IMR-90 (cell line): ENCODE measurements around the gene MPPED2. TPM values are rescaled to one million over a fixed set of nuclear protein-coding genes. Genes with fewer than 3 reads are reported as not detected.

Experiments used
- ATAC-seq: fragments of 200-7000 bp; cut with Tn5 transposase; 2 replicates; pipeline ENCODE4 v1.9.1; 2020; ENCODE audit warnings: low read depth, mild to moderate bottlenecking, moderate library complexity
- BruUV-seq: library from RNA; stranded (reverse); fragments of 400-500 nt; replicated peaks from 2 replicates; lab custom pipeline; 2021; lab: Mats Ljungman, UMichigan
- CTCF ChIA-PET: fragments of 300-600 bp; formaldehyde crosslinking; extraction: SDS; loops from one replicate; lab custom pipeline; 2021; ENCODE audit warnings: antibody characterized with exemption; lab: Yijun Ruan, JAX
- POLR2A ChIA-PET: fragments of 300-600 bp; sonication (Branson Sonifier 250); formaldehyde crosslinking; loops from one replicate; lab custom pipeline; 2022; ENCODE audit warnings: antibody characterized with exemption; ENCODE audit not compliant: unreplicated experiment; lab: Charles Lee
- DNase-seq: peaks from one replicate; pipeline ENCODE4 v3.0.0; 2013
- H2AFZ ChIP-seq: replicated peaks from 2 replicates; pipeline ENCODE3; 2013; ENCODE audit warnings: low read length, mild to moderate bottlenecking; ENCODE audit not compliant: poor library complexity
- H2AK5ac ChIP-seq: 2 replicates; pipeline ENCODE4 v1.6.1; 2013; ENCODE audit warnings: low read depth, low read length, inconsistent platforms
- H2AK9ac ChIP-seq: replicated peaks from 2 replicates; pipeline ENCODE3; 2013; ENCODE audit warnings: mild to moderate bottlenecking, low read depth, low read length, moderate library complexity; ENCODE audit not compliant: poor library complexity
- H2BK120ac ChIP-seq: 2 replicates; pipeline ENCODE4 v1.6.1; 2013; ENCODE audit warnings: low read depth, low read length, inconsistent platforms
- H2BK15ac ChIP-seq: 3 replicates; pipeline ENCODE4 v1.6.1; 2013; ENCODE audit warnings: low read depth, low read length, inconsistent platforms
- H2BK20ac ChIP-seq: 2 replicates; pipeline ENCODE4 v1.6.1; 2013; ENCODE audit warnings: low read depth, mild to moderate bottlenecking, inconsistent platforms, low read length, moderate library complexity
- H2BK5ac ChIP-seq: 2 replicates; pipeline ENCODE4 v1.6.1; 2013; ENCODE audit warnings: mild to moderate bottlenecking, low read depth, low read length, inconsistent platforms; ENCODE audit not compliant: poor library complexity, severe bottlenecking
- H3K14ac ChIP-seq: replicated peaks from 2 replicates; pipeline ENCODE4 v1.6.1; 2013; ENCODE audit warnings: low read depth, low read length, inconsistent platforms
- H3K18ac ChIP-seq: 2 replicates; pipeline ENCODE4 v1.6.1; 2013; ENCODE audit warnings: low read depth, low read length, control low read depth
- H3K23ac ChIP-seq: 2 replicates; pipeline ENCODE4 v1.6.1; 2013; ENCODE audit warnings: low read depth, low read length, inconsistent platforms
- H3K27ac ChIP-seq: 2 replicates; pipeline ENCODE4 v1.5.1; 2013; ENCODE audit warnings: mild to moderate bottlenecking, control low read depth, low read length; ENCODE audit not compliant: insufficient read depth
- H3K27me3 ChIP-seq: 2 replicates; pipeline ENCODE4 v1.6.1; 2013; ENCODE audit warnings: low read length; ENCODE audit not compliant: control insufficient read depth, insufficient read depth
- H3K36me3 ChIP-seq: 2 replicates; pipeline ENCODE4 v1.6.1; 2013; ENCODE audit warnings: low read length, mixed read lengths; ENCODE audit not compliant: control insufficient read depth, insufficient read depth
- H3K4ac ChIP-seq: 2 replicates; pipeline ENCODE4 v1.6.1; 2013; ENCODE audit warnings: low read depth, low read length, inconsistent platforms
- H3K4me1 ChIP-seq: 2 replicates; pipeline ENCODE4 v1.6.1; 2013; ENCODE audit warnings: low read length, mixed read lengths; ENCODE audit not compliant: control insufficient read depth, insufficient read depth
- H3K4me2 ChIP-seq: 2 replicates; pipeline ENCODE4 v1.6.1; 2013; ENCODE audit warnings: low read depth, mild to moderate bottlenecking, control low read depth, low read length, moderate library complexity
- H3K4me3 ChIP-seq: 2 replicates; pipeline ENCODE4 v1.5.1; 2013; ENCODE audit warnings: low read depth, mild to moderate bottlenecking, control low read depth, low read length, moderate library complexity; ENCODE audit not compliant: insufficient read depth
- H3K56ac ChIP-seq: 2 replicates; pipeline ENCODE4 v1.6.1; 2013; ENCODE audit warnings: low read length, inconsistent platforms; ENCODE audit not compliant: insufficient read depth; ENCODE audit errors: extremely low read depth
- H3K79me1 ChIP-seq, 2 experiments: 2 replicates each; pipeline ENCODE4 v1.6.1; 2013; ENCODE audit warnings: low read length in 2 of 2, inconsistent platforms in 1 of 2, low read depth in 1 of 2
- H3K9ac ChIP-seq: 2 replicates; pipeline ENCODE4 v1.6.1; 2013; ENCODE audit warnings: low read depth, low read length, control low read depth
- H3K9me1 ChIP-seq: 2 replicates; pipeline ENCODE4 v1.6.1; 2013; ENCODE audit warnings: low read length, inconsistent platforms; ENCODE audit not compliant: insufficient read depth
- H3K9me3 ChIP-seq: 2 replicates; pipeline ENCODE4 v1.6.1; 2013; ENCODE audit warnings: low read length; ENCODE audit not compliant: control insufficient read depth, insufficient read depth
- H4K20me1 ChIP-seq: 2 replicates; pipeline ENCODE4 v1.6.1; 2013; ENCODE audit warnings: low read length, inconsistent platforms; ENCODE audit not compliant: insufficient read depth
- H4K5ac ChIP-seq: 2 replicates; pipeline ENCODE4 v1.6.1; 2013; ENCODE audit warnings: mild to moderate bottlenecking, low read depth, low read length, control low read depth
- H4K8ac ChIP-seq, 2 experiments: 2 replicates each; pipeline ENCODE4 v1.6.1; 2013; ENCODE audit warnings: low read depth in 2 of 2, low read length in 2 of 2, control low read depth in 1 of 2, inconsistent platforms in 1 of 2
- H4K91ac ChIP-seq: 2 replicates; pipeline ENCODE4 v1.6.1; 2013; ENCODE audit warnings: low read depth, low read length, inconsistent platforms; ENCODE audit not compliant: insufficient read depth
- BHLHE40 ChIP-seq: fragments of 150-350 bp; IDR thresholded peaks from 2 replicates; pipeline ENCODE4 v1.6.1; 2016; ENCODE audit warnings: mild to moderate bottlenecking, low read depth, low read length
- CEBPB ChIP-seq: IDR thresholded peaks from 2 replicates; pipeline ENCODE4 v1.6.1; 2012; ENCODE audit warnings: low read depth, low read length, improper control_type of control experiment
- CHD1 ChIP-seq: IDR thresholded peaks from 2 replicates; pipeline ENCODE4 v1.6.1; 2012; ENCODE audit warnings: low read depth, low read length, improper control_type of control experiment
- FOS ChIP-seq: fragments of 150-350 bp; IDR thresholded peaks from 2 replicates; pipeline ENCODE4 v1.6.1; 2016; ENCODE audit warnings: low read depth, low read length
- MAFK ChIP-seq: IDR thresholded peaks from 2 replicates; pipeline ENCODE4 v1.6.1; 2012; ENCODE audit warnings: low read depth, low read length, improper control_type of control experiment
- MXI1 ChIP-seq: IDR thresholded peaks from 2 replicates; pipeline ENCODE4 v1.6.1; 2012; ENCODE audit warnings: low read depth, mild to moderate bottlenecking, low read length, moderate library complexity, borderline replicate concordance
- POLR2A ChIP-seq: IDR thresholded peaks from 2 replicates; pipeline ENCODE4 v1.6.1; 2012; ENCODE audit warnings: mild to moderate bottlenecking, low read depth, low read length
- RAD21 ChIP-seq: IDR thresholded peaks from 2 replicates; pipeline ENCODE4 v1.6.1; 2012; ENCODE audit warnings: low read length, improper control_type of control experiment
- RCOR1 ChIP-seq: IDR thresholded peaks from 2 replicates; pipeline ENCODE4 v1.6.1; 2012; ENCODE audit warnings: mild to moderate bottlenecking, low read length, improper control_type of control experiment; ENCODE audit not compliant: insufficient replicate concordance
- SMC3 ChIP-seq: fragments of 150-350 bp; IDR thresholded peaks from 2 replicates; pipeline ENCODE4 v1.6.1; 2016; ENCODE audit warnings: low read depth, mild to moderate bottlenecking, antibody characterized with exemption, low read length, moderate library complexity
- WGBS, 2 experiments: methylation state at CpG; one replicate each; pipeline versions ENCODE4 v1.1.5 to v1.1.7; 2013; ENCODE audit warnings: missing lambda C conversion rate in 2 of 2; ENCODE audit not compliant: insufficient read length in 1 of 2; ENCODE audit errors: extremely low coverage in 2 of 2; 5-methylcytosine and 5-hydroxymethylcytosine counted together
- dilution Hi-C: fragments of 300-500 bp; cut with HindIII; formaldehyde crosslinking; loops from one replicate; pipeline ENCODE4 v1.14.3; 2018; ENCODE audit warnings: low sequenced_read_pairs; ENCODE audit not compliant: unreplicated experiment
- in situ Hi-C: fragments of 300-500 bp; cut with MboI; formaldehyde crosslinking; loops from 3 replicates; pipeline ENCODE4 v1.14.3; 2019; ENCODE audit warnings: low sequenced_read_pairs, inconsistent platforms, mixed read lengths
- intact Hi-C: fragments of 100-400 bp; cut with micrococcal nuclease; formaldehyde crosslinking; loops from 2 replicates; pipeline ENCODE4 v1.10.0; 2022
- polyA plus RNA-seq, 3 experiments: library from polyadenylated mRNA; depleted of rRNA; stranded (reverse); fragments of >200 nt; gene quantifications; 2 replicates each; pipeline ENCODE4 v1.2.3, GENCODE V29; 2012; ENCODE audit warnings: low replicate concordance in 1 of 3
- total RNA-seq: library from RNA; depleted of rRNA; stranded (reverse); fragments of >200 nt; gene quantifications from 2 replicates; pipeline ENCODE4 v1.2.3, GENCODE V29; 2012
- TF ChIP-seq, protein P1 (sequence below): conservative IDR thresholded peaks from 2 replicates; pipeline ENCODE4 v1.5.1; 2012; ENCODE audit warnings: mild to moderate bottlenecking, low read depth, low read length, improper control_type of control experiment
- TF ChIP-seq, protein P2 (sequence below): fragments of 150-350 bp; IDR thresholded peaks from 2 replicates; pipeline ENCODE4 v1.6.1; 2016; ENCODE audit warnings: low read depth, mild to moderate bottlenecking, low read length, moderate library complexity, borderline replicate concordance

The MPPED2 gene
- total and polyA plus RNA-seq, 2 of the 4 experiments (the other 2 are of a cell fraction), result 0.10 TPM; not detected in 1

DNA sequence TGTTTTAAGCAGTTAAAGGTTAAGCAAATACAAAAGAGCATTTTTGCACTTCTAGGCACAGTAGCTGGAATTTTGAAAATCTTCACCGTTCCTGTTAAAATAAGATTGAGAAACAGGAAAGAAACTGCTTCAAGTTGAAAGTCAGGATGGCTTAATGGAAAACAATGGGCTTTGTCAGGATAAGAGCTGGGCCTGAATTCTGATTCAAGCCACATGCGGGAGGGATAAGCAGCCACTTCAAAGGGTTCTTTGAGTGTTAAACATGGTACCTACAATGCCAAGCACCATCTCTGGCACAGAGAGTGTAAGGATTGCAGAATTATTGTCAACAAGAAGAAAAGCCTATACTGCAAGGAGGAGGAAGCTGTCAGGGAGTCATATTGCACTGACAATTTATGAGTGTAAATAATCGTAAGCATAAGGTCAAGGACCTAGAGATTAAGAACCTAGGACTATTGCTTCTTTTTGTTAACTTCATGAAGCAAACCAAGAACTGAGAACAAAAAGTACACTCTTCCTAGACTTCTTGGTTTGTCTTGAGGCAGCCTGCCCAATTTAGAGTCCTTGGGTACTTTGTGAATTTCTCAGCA lies 32.5 kb downstream of the MPPED2 start:
- no peak overlapping the region for H2AFZ ChIP-seq
- TF ChIP-seq MAFK, result no peak
- no peak for TF ChIP-seq CHD1
- TF ChIP-seq RCOR1, result no peak
- TF ChIP-seq RAD21, result no peak
- no peak for TF ChIP-seq FOS
- no peak for TF ChIP-seq MXI1
- no peak for TF ChIP-seq SMC3
- no peak for TF ChIP-seq POLR2A
- TF ChIP-seq, protein P1, sequence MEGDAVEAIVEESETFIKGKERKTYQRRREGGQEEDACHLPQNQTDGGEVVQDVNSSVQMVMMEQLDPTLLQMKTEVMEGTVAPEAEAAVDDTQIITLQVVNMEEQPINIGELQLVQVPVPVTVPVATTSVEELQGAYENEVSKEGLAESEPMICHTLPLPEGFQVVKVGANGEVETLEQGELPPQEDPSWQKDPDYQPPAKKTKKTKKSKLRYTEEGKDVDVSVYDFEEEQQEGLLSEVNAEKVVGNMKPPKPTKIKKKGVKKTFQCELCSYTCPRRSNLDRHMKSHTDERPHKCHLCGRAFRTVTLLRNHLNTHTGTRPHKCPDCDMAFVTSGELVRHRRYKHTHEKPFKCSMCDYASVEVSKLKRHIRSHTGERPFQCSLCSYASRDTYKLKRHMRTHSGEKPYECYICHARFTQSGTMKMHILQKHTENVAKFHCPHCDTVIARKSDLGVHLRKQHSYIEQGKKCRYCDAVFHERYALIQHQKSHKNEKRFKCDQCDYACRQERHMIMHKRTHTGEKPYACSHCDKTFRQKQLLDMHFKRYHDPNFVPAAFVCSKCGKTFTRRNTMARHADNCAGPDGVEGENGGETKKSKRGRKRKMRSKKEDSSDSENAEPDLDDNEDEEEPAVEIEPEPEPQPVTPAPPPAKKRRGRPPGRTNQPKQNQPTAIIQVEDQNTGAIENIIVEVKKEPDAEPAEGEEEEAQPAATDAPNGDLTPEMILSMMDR, result no peak
- no peak for TF ChIP-seq CEBPB
- TF ChIP-seq, protein P2, sequence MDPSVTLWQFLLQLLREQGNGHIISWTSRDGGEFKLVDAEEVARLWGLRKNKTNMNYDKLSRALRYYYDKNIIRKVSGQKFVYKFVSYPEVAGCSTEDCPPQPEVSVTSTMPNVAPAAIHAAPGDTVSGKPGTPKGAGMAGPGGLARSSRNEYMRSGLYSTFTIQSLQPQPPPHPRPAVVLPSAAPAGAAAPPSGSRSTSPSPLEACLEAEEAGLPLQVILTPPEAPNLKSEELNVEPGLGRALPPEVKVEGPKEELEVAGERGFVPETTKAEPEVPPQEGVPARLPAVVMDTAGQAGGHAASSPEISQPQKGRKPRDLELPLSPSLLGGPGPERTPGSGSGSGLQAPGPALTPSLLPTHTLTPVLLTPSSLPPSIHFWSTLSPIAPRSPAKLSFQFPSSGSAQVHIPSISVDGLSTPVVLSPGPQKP, result no peak
- TF ChIP-seq BHLHE40, result no peak
- no peaks in the 10 kb centered on the region for H3K79me1 ChIP-seq
- H3K4me2 ChIP-seq, result no peak overlapping the region
- intact Hi-C loops, result no loop called here
- H3K9me1 ChIP-seq, result no peaks in the 10 kb centered on the region
- no peak overlapping the region for H2AK9ac ChIP-seq
- no peak overlapping the region for H2BK15ac ChIP-seq
- no peaks in the 10 kb centered on the region for H3K4me1 ChIP-seq
- no peak overlapping the region for H3K14ac ChIP-seq
- no peaks in the 10 kb centered on the region for H3K36me3 ChIP-seq
- ATAC-seq, result no peak
- no peak overlapping the region for H2BK5ac ChIP-seq
- no peak overlapping the region for H2BK120ac ChIP-seq
- POLR2A ChIA-PET, result no interaction called here
- H3K9ac ChIP-seq, result no peak overlapping the region
- in situ Hi-C loops, result no loop called here
- DNase-seq, result no peak
- H4K5ac ChIP-seq, result no peak overlapping the region
- H3K23ac ChIP-seq, result no peak overlapping the region
- H4K8ac ChIP-seq, result no peak overlapping the region
- no peak overlapping the region for H4K91ac ChIP-seq
- H3K27me3 ChIP-seq, result no peaks in the 10 kb centered on the region
- no peaks in the 10 kb centered on the region for H3K9me3 ChIP-seq
- no peak overlapping the region for H3K18ac ChIP-seq
- H3K27ac ChIP-seq, result no peak overlapping the region
- H3K4me3 ChIP-seq, result no peak overlapping the region
- no peak overlapping the region for H3K56ac ChIP-seq
- no CpG with 5 or more reads among the region's 3 CpGs for WGBS, 2 experiments
- H4K20me1 ChIP-seq, result no peaks in the 10 kb centered on the region
- no peak overlapping the region for H3K4ac ChIP-seq
- CTCF ChIA-PET, result no interaction called here
- no peak overlapping the region for H2AK5ac ChIP-seq
- H2BK20ac ChIP-seq, result no peak overlapping the region
- BruUV-seq, result no TSS peak
- dilution Hi-C loops, result no loop called here
